Measurements from ENCODE around the gene PLEKHA1.

The PLEKHA1 gene

DNA sequence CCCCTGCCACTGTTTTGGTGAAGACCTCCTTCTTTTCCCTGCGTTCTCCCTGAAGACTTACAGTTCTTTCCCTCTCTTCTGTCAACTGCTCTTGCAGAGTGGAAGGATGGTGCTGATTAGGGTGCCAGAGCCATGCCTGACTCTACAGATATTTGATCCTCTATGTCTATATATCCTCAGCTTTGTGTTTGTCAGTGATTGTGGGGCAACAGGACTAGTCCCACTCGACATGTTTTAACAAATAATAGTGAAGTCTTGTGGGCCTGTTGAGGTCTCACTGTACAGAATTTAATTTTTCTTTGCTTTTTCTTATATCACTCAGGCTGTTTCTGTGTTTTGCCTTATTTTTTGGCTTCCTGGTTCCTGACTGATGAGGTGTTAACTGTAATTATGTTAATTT lies 5.0 kb downstream of the PLEKHA1 start:
- no peak for DNase-seq

DNA sequence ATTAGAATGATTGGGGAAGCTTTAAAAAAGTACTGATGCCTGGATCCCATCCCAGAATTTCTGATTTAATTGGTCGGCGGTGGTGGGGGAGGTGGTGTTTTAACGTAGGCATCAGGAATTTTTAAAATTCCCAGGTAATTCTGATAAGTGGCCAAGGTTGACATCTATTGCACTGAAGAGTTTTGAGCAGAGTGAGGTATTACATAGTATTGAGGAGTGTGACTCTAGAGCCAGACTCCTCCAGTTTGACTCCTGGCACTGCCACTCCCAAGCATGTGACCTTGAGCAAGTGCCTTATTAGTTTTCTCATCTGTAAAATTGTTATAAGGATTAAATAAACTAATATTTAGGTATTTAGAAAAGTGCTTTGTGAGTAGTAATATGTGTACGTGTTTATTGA lies 6.2 kb downstream of the PLEKHA1 start:
- DNase-seq = no peak

DNA sequence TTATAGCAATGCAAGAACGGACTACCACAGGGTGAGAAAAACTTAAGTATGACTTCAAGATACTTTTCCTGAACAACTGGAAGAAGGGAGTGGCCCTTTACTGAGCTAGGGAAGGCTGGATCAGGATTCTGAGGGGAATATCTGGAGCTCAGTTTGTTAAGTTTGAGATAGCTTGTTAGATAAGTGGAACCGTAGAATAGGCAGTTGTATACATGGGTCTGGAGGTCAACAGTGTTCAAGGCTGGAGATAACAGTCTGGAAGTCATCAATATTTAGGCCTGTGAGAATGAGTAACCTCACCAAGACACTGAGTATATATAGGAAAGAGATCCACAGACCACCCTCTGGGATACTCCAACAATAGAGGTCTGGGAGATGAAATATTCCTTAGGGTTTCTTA lies 7.2 kb downstream of the PLEKHA1 start:
- no peak for DNase-seq

DNA sequence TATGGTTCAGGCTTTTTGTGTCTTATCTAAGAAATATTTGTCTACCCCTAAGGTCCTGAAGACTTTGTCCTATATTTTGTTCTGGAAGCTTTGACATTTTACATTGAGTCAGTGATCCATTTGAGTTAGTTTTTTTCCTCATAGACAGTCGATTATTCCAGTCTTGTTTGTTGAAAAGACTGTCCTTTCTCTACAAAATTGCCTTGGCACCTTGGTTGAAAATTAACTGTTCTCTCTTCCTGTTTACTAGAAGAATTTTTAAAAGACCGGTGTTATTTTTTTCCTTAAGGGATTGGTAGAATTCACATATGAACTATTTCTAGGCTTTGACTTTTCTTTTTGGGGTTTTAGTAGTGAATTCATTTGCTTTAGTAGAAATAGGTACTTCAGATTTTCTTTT lies 12.0 kb downstream of the PLEKHA1 start:
- DNase-seq = no peak

DNA sequence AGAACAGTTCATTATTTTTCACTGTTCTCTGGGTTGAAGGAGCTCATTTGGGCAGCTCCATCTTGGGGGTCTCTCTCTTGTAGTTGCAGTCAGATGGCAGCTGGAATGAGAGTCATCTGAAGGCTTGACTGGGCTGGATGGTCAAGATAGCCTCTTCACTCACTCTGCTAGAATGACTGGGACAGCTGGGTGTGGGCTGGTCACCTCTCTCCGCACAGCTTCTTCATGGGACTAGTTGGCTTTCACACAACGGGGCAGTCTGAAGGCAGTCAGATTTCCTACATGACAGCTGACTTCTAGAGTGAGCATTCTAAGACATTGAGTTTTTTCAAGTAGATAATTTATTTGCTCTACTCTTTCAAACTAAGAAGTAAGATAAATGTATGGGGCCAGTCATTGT lies 13.1 kb downstream of the PLEKHA1 start:
- no peak for DNase-seq

DNA sequence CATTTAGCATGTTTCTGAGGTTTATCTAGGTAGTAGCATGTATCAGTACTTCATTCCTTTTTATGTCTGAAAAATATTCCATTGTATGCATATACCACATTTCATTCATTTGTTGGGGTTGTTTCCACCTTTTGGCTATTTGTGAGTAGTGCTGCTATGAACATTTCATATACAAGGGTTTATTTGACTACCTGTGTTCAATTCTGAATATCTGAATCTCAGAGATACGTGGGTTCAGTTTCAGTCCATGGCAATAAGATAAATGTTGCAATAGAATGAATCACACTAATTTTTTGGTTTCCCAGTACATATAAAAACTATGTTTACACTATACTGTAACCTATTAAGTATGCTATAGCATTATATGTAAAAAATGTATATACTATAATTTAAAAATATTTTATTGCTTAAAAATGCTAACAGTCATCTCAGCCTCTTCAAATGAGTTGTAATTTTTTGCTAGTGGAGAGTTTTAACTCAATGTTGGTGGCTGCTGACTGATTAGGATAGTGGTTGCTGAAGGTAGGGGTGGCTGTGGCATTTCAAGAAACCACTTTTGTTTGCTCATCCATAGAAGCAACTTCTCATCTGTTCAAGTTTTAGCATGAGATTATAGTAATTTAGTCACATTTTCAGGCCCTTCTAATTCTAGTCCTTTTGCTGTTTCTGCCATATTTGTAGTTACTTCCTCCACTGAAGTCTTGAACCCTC lies 13.9 kb downstream of the PLEKHA1 start:
- no peak for DNase-seq

DNA sequence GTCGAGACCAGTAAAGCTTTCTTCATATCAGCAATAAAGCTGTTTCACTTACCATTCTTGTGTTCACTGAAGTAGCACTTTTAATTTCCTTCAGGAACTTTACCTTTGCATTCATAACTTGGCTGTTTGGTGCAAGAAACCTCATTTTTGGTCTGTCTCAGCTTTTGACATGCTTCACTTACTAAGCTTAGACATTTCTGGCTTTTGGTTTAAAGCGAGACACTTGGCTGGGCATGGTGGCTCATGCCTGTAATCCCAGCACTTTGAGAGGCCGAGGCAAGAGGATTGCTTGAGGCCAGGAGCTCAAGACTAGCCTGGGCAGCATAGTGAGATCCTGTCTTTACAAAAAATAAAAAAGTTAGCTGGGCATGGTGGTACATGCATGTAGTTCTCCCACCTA lies 15.8 kb downstream of the PLEKHA1 start:
- no peak for DNase-seq

DNA sequence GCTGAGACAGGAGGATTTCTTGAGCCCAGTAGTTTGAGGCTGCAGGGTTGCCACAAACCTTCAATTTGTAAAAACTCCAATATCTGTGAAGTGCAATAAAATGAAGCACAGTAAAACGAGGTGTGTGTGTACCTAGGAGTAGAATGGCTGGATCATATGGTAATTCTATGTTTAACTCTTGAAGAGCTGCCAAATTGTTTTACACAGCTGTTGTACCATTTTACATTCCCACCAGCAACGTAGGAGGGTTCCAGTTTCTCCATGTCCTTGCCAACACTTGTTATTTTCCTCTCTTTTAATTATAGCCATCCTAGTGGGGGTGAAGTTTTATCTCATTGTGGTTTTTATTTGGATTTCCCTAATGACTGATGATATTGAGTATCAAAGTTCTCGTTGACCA lies 16.2 kb downstream of the PLEKHA1 start:
- DNase-seq = no peak

DNA sequence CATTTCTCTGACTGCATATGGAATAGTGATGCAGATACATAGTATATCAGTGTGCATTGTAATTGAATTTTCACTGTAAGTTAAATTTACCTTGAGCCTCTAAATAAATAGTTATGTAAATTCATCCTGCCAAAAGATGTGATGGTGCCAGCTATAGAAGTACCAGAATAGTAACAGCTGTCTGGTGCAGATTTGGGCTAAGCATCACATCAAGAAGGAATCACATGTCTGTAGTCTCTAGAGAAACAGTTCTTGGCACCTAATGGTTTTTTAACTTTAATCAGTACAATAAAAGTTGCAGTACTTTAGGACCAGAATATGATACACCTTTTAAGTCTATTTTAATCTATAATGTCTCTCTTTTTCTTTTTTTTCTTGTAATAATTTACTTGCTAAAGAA lies 17.4 kb downstream of the PLEKHA1 start:
- DNase-seq = no peak

DNA sequence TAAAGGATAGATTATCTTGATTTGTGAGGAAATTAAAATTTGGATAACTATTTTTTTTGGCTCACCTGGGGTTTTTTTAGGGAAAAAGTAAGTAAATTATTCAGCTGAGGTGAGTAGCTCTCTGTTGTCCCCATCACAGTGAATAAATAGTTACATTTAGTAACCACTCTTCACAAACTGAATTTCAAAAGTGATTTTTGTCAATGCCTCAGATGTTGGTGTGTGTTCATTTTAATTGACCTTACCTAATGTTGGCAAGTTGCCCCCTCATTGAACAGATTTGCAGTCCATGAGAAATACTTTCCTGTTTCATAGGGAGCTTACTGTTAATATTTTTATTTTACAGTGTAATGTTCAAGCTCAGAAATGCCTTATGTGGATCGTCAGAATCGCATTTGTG lies 18.3 kb downstream of the PLEKHA1 start:
- no peak for DNase-seq

DNA sequence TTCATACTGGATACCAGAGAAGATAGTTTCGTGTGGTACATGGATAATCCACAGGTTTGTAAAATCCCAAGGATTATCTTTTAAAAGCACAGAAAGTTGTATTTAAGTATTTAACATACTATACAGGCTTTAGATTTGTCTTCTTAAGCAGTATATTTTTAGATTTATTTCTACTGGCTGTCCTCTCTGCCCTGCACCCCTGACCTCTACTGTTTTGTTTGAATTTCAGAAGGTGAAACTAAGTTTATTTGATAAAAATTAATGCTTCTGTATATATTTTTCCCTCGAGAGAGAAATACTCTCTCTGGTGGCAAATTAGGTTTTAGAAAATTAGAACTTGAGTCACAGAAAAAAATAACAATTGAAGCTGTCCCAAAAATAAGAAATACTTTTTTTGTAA lies 18.8 kb downstream of the PLEKHA1 start:
- DNase-seq = no peak

DNA sequence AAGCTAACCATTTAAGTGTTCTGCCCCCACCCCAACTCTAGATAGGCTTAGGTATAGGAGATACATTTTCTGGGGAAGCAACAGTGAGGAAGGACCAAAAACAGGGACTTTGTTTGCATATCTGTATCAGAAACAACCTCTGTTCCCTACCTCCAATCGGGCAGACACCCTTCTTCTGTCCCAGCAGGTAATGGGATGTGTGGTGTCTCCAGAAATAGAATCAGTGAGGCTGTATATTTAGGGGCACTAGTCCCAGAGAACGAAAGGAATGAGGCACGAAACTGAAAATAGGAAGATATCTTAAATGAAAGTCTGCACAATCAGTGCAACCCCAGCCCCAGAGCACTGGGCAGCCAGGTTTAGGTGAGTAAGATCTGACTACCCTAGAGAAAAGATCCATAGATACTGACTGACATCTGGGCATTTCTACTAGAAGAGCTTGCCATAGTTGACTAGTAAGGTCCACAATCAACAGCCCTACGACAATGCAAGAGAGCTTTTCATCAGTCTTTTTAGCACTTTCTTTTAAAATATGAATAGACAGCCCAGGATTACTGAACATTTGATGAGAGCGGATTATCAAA lies 28.1 kb downstream of the PLEKHA1 start:
- DNase-seq = no peak

DNA sequence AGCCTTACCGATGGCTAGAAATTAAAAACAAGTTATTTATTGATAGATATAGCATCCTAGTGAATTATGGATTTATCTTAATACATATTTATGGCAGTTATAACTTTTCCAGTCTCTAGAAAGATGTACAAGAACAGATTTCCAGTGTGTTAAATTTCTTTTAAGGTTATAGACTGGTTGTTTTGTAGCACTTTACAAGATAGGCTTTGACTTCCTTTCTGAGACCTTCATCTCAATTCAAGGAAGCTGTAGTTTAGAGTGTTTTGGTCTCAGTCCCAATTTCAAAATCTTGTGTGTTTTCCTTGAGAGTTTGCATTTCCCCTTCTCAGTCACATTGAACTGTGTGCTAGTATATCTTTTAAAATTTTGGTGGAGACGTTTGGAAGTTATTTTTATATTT lies 30.1 kb downstream of the PLEKHA1 start:
- DNase-seq = no peak

DNA sequence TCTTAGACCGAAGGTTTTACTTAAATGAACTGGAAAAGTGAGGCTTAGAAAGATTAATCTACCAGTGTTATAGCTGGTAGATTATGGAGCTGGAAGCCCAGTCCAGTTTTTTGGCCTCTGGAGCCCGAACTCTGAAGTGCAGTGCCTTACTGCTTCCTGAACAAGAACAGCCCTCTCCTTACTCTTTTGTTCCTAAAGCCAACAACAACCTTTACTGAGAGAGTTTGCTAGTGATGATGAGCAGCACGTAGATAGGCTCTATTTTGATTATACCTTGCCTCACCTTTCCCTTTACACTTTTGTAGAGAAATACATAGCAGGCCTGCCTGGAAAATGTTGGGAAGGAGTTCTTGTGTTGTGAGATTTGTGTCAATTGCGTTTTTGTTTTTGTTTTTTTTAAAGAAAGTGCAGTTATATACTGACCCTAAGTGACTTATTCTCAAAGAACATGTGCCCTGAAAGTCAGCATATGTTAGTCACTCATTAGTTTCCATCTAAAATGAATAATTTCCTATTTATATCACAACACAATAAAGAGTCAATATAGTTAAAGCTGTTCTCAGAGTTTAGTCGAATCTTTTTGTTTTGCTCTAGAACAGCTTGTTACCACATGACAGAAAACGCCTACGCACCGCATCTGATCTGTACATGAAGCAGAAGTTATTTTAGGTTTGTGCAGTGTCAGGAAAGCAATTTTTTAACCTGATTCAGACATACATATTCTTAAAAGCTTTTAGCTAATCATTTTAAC lies 33.0 kb downstream of the PLEKHA1 start:
- no peak for DNase-seq

DNA sequence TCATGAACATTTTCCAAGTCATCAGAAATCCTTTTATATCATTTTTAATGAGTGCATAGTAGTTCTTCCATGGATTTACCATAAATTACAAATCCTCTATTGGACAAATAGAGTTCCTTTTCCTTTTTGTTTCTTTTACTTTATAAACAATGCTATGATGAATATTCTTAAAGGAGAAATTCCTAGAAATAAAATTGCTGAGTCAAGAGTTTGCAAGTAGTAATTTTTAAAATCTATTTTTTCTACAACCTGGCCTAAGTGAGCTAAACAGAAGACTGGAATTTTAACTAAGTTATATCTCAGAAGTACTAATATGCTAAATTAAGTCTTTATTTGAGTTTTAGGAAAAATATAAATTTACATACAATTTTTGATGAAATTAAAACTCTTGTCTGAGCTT lies 38.8 kb downstream of the PLEKHA1 start:
- no peak for DNase-seq

DNA sequence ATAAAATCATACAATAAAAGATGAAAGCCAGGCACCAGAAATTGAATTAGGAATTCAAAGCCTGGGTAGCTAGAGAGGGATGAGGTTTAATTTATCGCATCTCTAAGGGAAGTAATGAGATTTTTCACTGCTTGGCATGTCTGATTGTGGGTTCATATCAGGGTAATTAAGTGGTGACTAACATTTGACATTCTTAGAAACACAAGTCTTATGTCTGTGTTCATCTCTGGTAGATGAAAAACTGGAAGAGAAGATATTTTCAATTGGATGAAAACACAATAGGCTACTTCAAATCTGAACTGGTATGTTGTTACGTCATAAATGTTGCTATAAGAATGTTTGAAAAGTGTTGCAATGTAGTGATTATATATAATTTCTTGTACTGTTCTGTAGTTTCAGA lies 43.2 kb downstream of the PLEKHA1 start:
- DNase-seq = no peak

DNA sequence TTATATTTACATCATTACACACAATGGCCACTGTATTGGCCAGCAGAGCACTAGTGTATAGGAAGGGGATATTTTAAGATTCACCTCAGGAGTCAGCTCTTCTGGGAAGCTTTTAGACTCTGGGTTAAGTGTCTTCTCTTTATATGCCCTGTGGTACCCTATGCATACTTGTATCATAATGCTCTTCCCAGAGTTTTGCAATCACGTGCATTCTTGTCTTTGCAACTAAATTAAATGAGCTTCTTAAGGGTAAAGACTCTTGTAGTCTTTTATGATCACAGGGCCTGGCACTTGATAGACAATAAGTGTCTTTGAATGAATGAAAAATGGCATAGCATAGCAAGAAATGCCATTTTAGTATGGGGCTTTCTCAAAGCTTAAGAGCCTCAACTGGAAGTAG lies 44.5 kb downstream of the PLEKHA1 start:
- no peak for DNase-seq

DNA sequence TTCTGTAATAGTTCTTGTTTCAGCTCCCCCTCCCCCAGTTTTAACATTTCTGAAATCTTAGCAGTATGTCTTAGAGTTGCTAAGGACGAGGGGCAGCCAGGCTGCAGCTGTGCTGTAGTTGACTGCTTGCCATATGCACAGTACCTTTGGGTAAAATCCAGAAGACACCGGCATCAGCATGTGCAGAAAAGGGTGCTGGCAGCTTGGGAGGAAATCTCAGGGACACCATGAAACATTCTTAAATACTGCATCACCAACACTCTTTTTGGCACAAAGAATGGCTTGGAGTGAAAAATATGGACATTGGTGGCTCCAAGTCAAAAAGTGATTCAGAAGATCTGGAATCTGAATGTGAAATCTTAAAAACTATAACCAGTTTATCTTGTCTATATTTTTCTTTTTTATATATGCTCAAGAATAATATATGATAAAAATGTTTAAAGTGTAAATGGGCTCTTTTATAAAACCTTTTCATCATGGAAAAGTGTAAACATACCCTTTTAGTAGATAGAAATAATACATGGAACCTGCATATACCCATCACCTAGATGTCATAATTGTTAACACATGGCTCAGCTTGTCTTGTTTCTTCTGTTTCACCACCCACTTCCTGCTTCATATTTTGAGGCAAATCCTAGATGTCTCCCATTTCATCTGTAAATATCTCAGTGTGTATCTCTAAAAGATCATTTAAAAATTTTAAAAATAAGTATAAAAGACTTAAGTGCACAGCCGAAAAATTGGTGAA lies 45.5 kb downstream of the PLEKHA1 start:
- no peak for DNase-seq

DNA sequence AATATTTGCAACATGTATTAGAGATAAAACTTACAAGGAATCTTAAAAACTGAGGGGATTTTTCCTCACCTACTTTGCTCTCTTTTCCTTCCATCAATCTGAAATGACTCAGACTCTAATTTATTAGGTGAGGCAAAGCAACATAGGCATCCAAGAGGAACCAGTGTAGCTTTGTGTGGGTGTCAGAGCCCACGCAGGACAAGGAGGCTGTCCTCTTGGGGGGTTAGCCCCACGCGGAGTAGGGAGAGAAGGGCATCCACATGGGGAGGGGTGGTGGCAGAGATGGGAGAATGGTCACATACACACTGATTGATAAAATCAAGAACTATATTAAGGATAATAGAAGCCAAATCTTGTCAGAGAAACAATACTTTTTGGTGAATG lies 46.1 kb downstream of the PLEKHA1 start:
- DNase-seq = no peak

DNA sequence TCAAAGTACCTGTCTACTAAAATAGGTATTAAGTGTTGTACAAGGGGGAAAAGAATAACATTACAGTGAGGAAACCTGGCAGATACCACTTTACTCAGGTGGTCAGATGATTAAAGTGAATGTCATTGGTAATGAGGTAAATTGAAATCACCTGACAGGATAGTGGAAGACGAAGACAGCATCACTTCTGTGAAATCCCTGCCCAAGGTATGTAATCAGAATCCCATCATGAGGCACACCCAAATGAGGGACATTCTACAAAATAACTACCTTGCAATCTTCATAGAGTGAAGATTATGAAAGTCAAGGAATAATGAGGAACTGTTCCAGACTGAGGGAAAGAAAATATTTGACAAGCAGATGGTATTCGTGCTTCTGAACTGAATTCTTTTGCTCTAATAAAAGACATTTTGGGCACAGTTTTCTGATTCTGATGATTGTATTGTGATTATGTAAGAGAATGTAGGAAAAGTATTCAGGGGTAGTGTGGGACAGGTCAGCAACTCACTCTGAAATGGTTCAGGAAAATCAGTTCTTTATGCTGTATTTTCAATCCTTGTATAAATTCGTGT lies 46.6 kb downstream of the PLEKHA1 start:
- DNase-seq = no peak

DNA sequence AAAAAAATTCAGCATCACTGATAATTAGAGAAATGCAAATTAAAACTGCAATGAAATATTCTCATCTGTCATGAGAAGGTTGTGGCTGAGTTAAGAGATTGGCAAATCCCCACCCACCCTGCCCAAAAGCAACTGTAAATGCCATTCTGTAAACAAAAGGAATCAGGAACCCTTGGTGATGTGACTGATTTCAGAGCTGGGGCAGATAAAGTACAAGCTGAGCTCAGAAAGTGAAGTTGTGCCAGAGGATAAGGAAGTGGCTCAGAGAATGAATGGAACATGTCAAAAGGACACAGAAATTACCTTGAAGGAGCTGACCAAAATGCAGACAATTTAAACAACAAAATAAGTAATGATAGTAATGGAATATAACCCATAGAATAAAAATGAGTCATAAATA lies 47.2 kb downstream of the PLEKHA1 start:
- no peak for DNase-seq

DNA sequence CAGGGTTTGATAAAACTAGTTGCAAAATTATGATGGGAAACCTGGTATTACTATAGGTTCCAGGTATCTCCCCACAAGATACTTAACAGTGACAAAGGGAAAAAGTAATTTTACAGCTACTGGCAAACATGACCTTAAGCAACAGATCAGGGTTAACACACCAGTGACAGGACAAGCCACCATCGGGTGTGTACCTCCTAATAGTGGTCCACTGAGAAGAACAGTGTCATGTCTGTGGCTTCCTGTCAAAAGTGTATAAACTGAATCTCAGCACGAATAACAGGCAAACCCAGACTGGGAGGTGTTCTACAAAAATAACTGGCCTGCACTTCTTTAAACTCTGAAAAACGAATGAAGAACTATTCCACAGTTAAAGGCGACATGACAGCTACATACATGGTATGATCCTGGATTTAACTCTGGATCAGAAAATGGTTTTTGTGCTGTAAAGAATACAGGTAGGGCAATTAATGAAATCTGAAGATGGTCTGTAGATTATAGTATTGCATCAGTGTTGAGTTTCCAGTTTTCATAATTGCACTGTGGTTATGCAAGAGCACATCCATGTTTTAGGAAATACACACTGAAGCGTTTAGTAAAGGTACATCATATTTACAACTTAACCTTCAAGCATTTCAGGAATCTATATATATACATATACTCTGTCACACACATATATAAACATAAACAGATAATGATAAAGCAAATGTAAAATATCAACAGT lies 47.9 kb downstream of the PLEKHA1 start:
- no peak for DNase-seq

DNA sequence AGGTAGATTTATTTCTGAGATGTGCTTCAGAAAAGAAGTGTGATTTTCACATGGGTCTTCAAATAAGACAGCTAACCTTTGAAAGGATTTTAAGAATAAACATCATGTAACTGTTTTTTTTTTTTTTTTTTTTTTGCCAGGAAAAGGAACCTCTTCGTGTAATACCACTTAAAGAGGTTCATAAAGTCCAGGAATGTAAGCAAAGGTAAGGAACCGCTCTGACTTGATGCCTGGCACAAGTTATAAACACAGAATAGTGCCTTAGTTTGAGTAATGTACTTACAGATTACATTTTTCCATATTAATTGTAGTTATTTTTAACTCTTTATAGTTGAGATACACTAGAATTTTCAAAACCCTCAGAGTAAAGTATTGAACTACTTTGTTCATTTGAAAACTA lies 49.6 kb downstream of the PLEKHA1 start:
- no peak for DNase-seq
